Left lung (tissue), 10 donors: ENCODE results near the gene IMPDH1. TPM values are rescaled to one million over a fixed set of nuclear protein-coding genes. Genes with fewer than 3 reads are reported as not detected.

Source experiments
- ATAC-seq: fragments of 200-7000 bp; cut with Tn5 transposase; one replicate; pipeline ENCODE4 v1.9.1; 2020; ENCODE audit warnings: moderate library complexity
- DNase-seq, 4 donors: peaks; one replicate each; pipeline ENCODE4 v3.0.0-alpha.2; 2013 to 2020
- H3K27ac ChIP-seq, 2 donors: fragments of 200-600 bp; sonication (generic) in 1 of 2; one replicate each; pipeline versions ENCODE4 v1.5.0 to v1.8.0; 2020 to 2021
- H3K27me3 ChIP-seq, 2 donors: fragments of 200-600 bp; sonication (generic) in 1 of 2; one replicate each; pipeline versions ENCODE4 v1.5.0 to v1.8.0; 2020 to 2021
- H3K36me3 ChIP-seq, 2 donors: fragments of 200-600 bp; sonication (generic) in 1 of 2; one replicate each; pipeline versions ENCODE4 v1.5.0 to v1.8.0; 2020 to 2021
- H3K4me1 ChIP-seq, 2 donors: fragments of 200-600 bp; one replicate each; pipeline ENCODE4 v1.8.0; 2021
- H3K4me3 ChIP-seq, 2 donors: fragments of 200-600 bp; sonication (generic) in 1 of 2; one replicate each; pipeline versions ENCODE4 v1.5.0 to v1.8.0; 2020 to 2021; ENCODE audit warnings: mild to moderate bottlenecking in 1 of 2
- H3K9me3 ChIP-seq, 2 donors: fragments of 200-600 bp; sonication (generic) in 1 of 2; one replicate each; pipeline versions ENCODE4 v1.5.0 to v1.8.0; 2020 to 2021
- CTCF ChIP-seq, 2 donors: fragments of 200-600 bp; sonication (generic) in 1 of 2; IDR thresholded peaks; one replicate each; pipeline versions ENCODE4 v1.5.0 to v1.8.0; 2021; ENCODE audit warnings: antibody characterized with exemption in 2 of 2
- intact Hi-C, 2 donors: fragments of 100-400 bp; cut with DNase I; formaldehyde crosslinking; loops; one replicate each; pipeline versions ENCODE4 v1.11.2 to v1.14.2; 2022
- polyA plus RNA-seq, 6 donors: library from polyadenylated mRNA; unstranded; fragments of 120-200 nt; gene quantifications; one replicate each; pipeline ENCODE4 v1.2.1, GENCODE V29; 2013; ENCODE audit not compliant: insufficient read length in 6 of 6
- total RNA-seq, 2 donors: library from RNA; stranded (reverse); fragmentation: NEBNext Ultra II Directional; extraction: Animal tissue kit (Norgen Biotek cat#: 25700); gene quantifications; one replicate each; pipeline ENCODE4 v1.2.1, GENCODE V29; 2021
- donor health status: DM: no; HTN: yes; CAD: no.
- donor health status: DM: no; HTN: no; CAD: no.

IMPDH1 gene
- total and polyA plus RNA-seq, 8 donors: 32.4 to 106 (median 38.2) TPM

GRCh38 chr7:128434413-128435326 lies 24.9 kb upstream of the IMPDH1 start:
- H3K27ac ChIP-seq: no peak overlapping the region
- no peaks in the 10 kb centered on the region for H3K36me3 ChIP-seq
- H3K27me3 ChIP-seq: no peaks in the 10 kb centered on the region
- H3K9me3 ChIP-seq: no peaks in the 10 kb centered on the region
- intact Hi-C loops: no loop called here
- no peak for DNase-seq
- H3K4me3 ChIP-seq: no peak overlapping the region
- ATAC-seq: peak; percentile 48
- peaks cover 0 to 7% of the 10 kb centered on the region in 2 donors for H3K4me1 ChIP-seq
- TF ChIP-seq CTCF (IDR thresholded peaks at IDR 0.05): no peak

GRCh38 chr7:128431754-128432153 lies 22.0 kb upstream of the IMPDH1 start:
- TF ChIP-seq CTCF (IDR thresholded peaks at IDR 0.05): no peak
- H3K9me3 ChIP-seq: no peaks in the 10 kb centered on the region
- intact Hi-C loops: no loop called here
- no peaks in the 10 kb centered on the region for H3K4me1 ChIP-seq
- ATAC-seq: no peak
- no peak overlapping the region for H3K4me3 ChIP-seq
- no peak for DNase-seq
- no peak overlapping the region for H3K27ac ChIP-seq
- no peaks in the 10 kb centered on the region for H3K36me3 ChIP-seq
- H3K27me3 ChIP-seq: no peaks in the 10 kb centered on the region

GRCh38 chr7:128431221-128431620 lies 21.4 kb upstream of the IMPDH1 start:
- Histone ChIP-seq H3K27ac (no peak overlapping the region), H3K27me3 (no peaks in the 10 kb centered on the region), H3K9me3 (no peaks in the 10 kb centered on the region), H3K36me3 (no peaks in the 10 kb centered on the region), H3K4me3 (no peak overlapping the region), H3K4me1 (no peaks in the 10 kb centered on the region)
- intact Hi-C loops: no loop called here
- ATAC-seq (no peak), DNase-seq (peak in 1 of 4 donors; percentile 78)
- TF ChIP-seq CTCF (IDR thresholded peaks at IDR 0.05): no peak

- no peak overlapping the region for H3K27ac ChIP-seq
- H3K27me3 ChIP-seq: no peaks in the 10 kb centered on the region
- ATAC-seq (no peak), DNase-seq (no peak)
- no peaks in the 10 kb centered on the region for H3K36me3 ChIP-seq
- TF ChIP-seq CTCF (IDR thresholded peaks at IDR 0.05): no peak
- no peaks in the 10 kb centered on the region for H3K9me3 ChIP-seq
- no peaks in the 10 kb centered on the region for H3K4me1 ChIP-seq
- intact Hi-C loops: no loop called here
- H3K4me3 ChIP-seq: no peak overlapping the region
Observed at GRCh38 chr7:128430207-128430606, 20.4 kb upstream of the IMPDH1 start.

GRCh38 chr7:128427289-128427891 lies 17.6 kb upstream of the IMPDH1 start:
- intact Hi-C loops: loop anchor here in 1 of 2 donors (5.0 kb wide), 1 partner anchor 35 kb away; no protein-coding TSS in a partner anchor
- ATAC-seq (peak; percentile 83), DNase-seq (peak in 2 of 4 donors; percentile 54 to 71)
- no peak overlapping the region for H3K4me3 ChIP-seq
- no peaks in the 10 kb centered on the region for H3K27me3 ChIP-seq
- no peaks in the 10 kb centered on the region for H3K36me3 ChIP-seq
- peak; percentile 69 to 89 for TF ChIP-seq CTCF (IDR thresholded peaks at IDR 0.05)
- H3K4me1 ChIP-seq: no peaks in the 10 kb centered on the region
- H3K9me3 ChIP-seq: no peaks in the 10 kb centered on the region
- H3K27ac ChIP-seq: no peak overlapping the region
